ENCODE data around the gene BPIFB6.

GRCh38 chr20:33021879-33022278, 9.6 kb upstream of the BPIFB6 start:
- TF ChIP-seq GATA3 (IDR thresholded peaks at IDR 0.05; ENCODE audit: low read depth, low read length) (no peak), GATA2 (IDR thresholded peaks at IDR 0.05; ENCODE audit: low read depth, low read length) (no peak)

Measured in SH-SY5Y (cell line).